BLaER1 treated with 17β-estradiol and CSF1 and Interleukin-3, amounts not matched to agents 10 nM and 100 nM (cell line): ENCODE results near the gene ASIC4.

Experiments used
- H3K27ac ChIP-seq, 11 experiments: shearing (Covaris generic); formaldehyde crosslinking; 2 replicates each; pipeline ENCODE4 v1.8.1; 2022
- H3K27me3 ChIP-seq, 11 experiments: shearing (Covaris generic); formaldehyde crosslinking; 2 replicates each; pipeline ENCODE4 v1.8.1; 2022
- H3K36me3 ChIP-seq, 11 experiments: shearing (Covaris generic); formaldehyde crosslinking; 2 replicates each; pipeline ENCODE4 v1.8.1; 2022
- H3K4me1 ChIP-seq, 10 experiments: shearing (Covaris generic); formaldehyde crosslinking; 2 replicates each; pipeline ENCODE4 v1.8.1; 2022
- H3K4me2 ChIP-seq, 11 experiments: shearing (Covaris generic); formaldehyde crosslinking; 2 replicates each; pipeline ENCODE4 v1.8.1; 2022
- H3K4me3 ChIP-seq, 10 experiments: shearing (Covaris generic); formaldehyde crosslinking; 2 replicates each; pipeline ENCODE4 v1.8.1; 2022
- H3K9ac ChIP-seq, 11 experiments: shearing (Covaris generic); formaldehyde crosslinking; 2 replicates each; pipeline ENCODE4 v1.8.1; 2022
- H3K9me3 ChIP-seq, 11 experiments: shearing (Covaris generic); formaldehyde crosslinking; replicated peaks in 1 of 11; 2 replicates each; pipeline ENCODE4 v1.8.1; 2022
- H4K20me1 ChIP-seq, 11 experiments: shearing (Covaris generic); formaldehyde crosslinking; 2 replicates each; pipeline ENCODE4 v1.8.1; 2022
- Cebpa-rat ChIP-seq, 11 experiments: shearing (Covaris generic); IDR thresholded peaks; 2 replicates each; pipeline ENCODE4 v1.8.1; 2022

The ASIC4 gene, protein sequence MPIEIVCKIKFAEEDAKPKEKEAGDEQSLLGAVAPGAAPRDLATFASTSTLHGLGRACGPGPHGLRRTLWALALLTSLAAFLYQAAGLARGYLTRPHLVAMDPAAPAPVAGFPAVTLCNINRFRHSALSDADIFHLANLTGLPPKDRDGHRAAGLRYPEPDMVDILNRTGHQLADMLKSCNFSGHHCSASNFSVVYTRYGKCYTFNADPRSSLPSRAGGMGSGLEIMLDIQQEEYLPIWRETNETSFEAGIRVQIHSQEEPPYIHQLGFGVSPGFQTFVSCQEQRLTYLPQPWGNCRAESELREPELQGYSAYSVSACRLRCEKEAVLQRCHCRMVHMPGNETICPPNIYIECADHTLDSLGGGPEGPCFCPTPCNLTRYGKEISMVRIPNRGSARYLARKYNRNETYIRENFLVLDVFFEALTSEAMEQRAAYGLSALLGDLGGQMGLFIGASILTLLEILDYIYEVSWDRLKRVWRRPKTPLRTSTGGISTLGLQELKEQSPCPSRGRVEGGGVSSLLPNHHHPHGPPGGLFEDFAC

GRCh38 chr2:219514196-219514761 lies at the start of gene ASIC4:
TSS of gene ASIC4 (plus strand) at chr2:219514482. CDS start at chr2:219514725, 243 bp downstream.
- TF ChIP-seq Cebpa-rat (IDR thresholded peaks at IDR 0.05), result no peak
- H3K27me3 ChIP-seq, result peaks cover 0 to 63% (median 20%) of the 10 kb centered on the region in 11 experiments; a peak in 13 of 22 replicates
- H3K27ac ChIP-seq, result no peak within 1 kb of the TSS
- peaks cover 0 to 70% (median 19%) of the 10 kb centered on the region in 11 experiments; a peak in 14 of 22 replicates for H4K20me1 ChIP-seq
- peak within 1 kb of the TSS in 4 of 11 experiments; percentile 15 to 59 (median 37); a peak in 7 of 22 replicates for H3K9ac ChIP-seq
- H3K4me3 ChIP-seq, result 0 out of 20 replicates have a peak within 1 kb of the TSS, but pooled peaks of 4 of the 10 experiments have one; percentile 6 to 29 (median 20)
- H3K4me1 ChIP-seq, result peaks cover 48 to 93% (median 87%) of the 10 kb centered on the region in 10 experiments
- H3K4me2 ChIP-seq, result peak within 1 kb of the TSS; percentile 75 to 96 (median 87)
- no peaks in the 10 kb centered on the region for H3K9me3 ChIP-seq
- no peaks in the 10 kb centered on the region for H3K36me3 ChIP-seq

DNA sequence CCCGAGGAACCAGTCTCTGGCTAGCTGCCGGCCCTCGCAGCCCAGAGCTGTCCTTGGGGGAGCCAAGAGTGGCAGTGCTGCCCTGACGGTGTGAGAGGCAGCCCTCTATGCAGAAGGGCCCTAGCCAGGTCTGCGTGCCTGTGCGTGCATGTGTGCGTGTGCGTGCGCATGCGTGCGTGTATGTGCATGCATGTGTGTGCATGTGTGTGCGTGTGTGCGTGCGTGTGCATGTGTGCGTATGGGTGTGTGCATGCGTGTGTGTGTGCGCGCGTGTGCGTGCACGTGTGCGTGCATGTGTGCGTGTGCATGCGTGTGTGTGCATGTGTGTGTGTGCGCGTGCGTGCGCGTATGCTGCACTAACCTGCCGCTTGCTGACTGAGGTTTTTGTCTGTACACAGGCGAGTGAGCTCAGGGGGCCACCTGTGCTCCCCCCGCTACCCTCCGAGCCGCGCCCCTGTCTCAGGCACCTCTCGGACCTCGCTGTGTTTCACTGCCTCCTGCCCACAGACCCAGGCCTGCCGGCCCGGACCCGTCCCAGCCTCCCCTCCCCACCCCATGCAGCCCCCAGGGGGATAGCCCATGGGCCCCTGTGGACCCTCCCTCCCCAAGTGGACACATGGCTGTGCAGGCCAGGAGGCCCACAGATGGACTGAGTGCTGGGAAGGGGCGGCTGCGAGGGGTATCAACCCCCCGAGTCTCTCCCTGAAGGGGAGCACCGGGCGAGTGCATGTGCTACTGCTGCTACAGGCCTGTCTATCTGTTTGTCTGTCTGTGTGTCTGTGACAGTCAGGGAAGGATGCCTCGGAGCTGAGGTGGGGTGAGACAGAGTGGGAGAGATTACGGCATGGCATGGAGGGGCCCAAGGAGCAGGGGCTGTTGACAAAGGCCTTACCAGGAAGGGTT lies 48.4 kb upstream of the ASIC4 start:
- H3K36me3 ChIP-seq, result peaks cover 0 to 7% (median 0%) of the 10 kb centered on the region in 11 experiments; a peak in 4 of 22 replicates
- peak overlapping the region in 2 of 11 experiments; percentile 47 to 49; a peak in 3 of 22 replicates for H3K4me2 ChIP-seq
- H3K9ac ChIP-seq, result no peak overlapping the region
- no peaks in the 10 kb centered on the region for H3K9me3 ChIP-seq
- H4K20me1 ChIP-seq, result no peaks in the 10 kb centered on the region
- no peak overlapping the region for H3K4me3 ChIP-seq
- H3K27me3 ChIP-seq, result no peaks in the 10 kb centered on the region
- no peak overlapping the region for H3K27ac ChIP-seq
- TF ChIP-seq Cebpa-rat (IDR thresholded peaks at IDR 0.05), result no peak
- H3K4me1 ChIP-seq, result peaks cover 9 to 48% (median 28%) of the 10 kb centered on the region in 10 experiments

DNA sequence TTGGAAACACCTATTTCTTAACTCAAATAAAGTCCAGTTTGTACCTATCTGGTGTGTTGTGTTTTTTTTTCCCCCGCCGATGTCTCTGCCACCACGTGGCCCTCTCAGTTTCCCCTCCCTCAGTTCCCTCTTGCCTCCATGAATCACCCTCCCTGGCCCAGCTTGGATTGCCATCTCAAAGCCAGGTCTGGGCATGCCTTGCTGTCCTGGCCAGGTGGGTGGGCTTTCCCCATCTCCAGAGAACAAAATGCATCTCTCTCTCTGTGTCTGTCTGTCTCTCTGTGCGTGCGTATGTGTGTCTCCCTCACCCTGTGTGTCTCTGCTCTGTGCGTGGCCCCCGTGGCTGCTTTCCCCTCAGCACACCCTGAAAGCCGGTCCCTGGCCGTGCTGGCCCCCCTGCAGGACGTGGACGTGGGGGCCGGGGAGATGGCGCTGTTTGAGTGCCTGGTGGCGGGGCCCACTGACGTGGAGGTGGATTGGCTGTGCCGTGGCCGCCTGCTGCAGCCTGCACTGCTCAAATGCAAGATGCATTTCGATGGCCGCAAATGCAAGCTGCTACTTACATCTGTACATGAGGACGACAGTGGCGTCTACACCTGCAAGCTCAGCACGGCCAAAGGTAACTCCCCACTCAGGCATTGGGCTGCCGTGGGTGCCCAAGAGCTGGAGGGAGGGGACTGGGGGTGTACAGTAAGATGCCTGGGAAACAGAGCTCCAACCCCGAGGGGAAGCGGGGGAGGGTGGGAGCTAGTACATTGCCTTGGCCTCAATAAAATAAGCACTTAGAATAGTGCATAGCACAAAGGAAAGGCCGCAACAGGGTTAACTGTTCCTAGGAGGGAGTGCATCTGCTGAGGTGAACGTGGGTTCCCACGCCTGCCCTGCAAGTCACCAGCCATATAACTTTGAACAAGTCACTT lies 47.2 kb upstream of the ASIC4 start:
- peak overlapping the region in 1 of 11 experiments; percentile 7; a peak in 1 of 22 replicates for H3K4me2 ChIP-seq
- H3K9ac ChIP-seq, result no peak overlapping the region
- no peak overlapping the region for H3K27ac ChIP-seq
- H3K9me3 ChIP-seq, result no peaks in the 10 kb centered on the region
- no peak overlapping the region for H3K4me3 ChIP-seq
- H3K4me1 ChIP-seq, result peaks cover 6 to 37% (median 17%) of the 10 kb centered on the region in 10 experiments; a peak in 17 of 20 replicates
- no peaks in the 10 kb centered on the region for H4K20me1 ChIP-seq
- TF ChIP-seq Cebpa-rat (IDR thresholded peaks at IDR 0.05), result no peak
- H3K27me3 ChIP-seq, result no peaks in the 10 kb centered on the region
- H3K36me3 ChIP-seq, result peaks cover 0 to 7% (median 0%) of the 10 kb centered on the region in 11 experiments; a peak in 4 of 22 replicates

DNA sequence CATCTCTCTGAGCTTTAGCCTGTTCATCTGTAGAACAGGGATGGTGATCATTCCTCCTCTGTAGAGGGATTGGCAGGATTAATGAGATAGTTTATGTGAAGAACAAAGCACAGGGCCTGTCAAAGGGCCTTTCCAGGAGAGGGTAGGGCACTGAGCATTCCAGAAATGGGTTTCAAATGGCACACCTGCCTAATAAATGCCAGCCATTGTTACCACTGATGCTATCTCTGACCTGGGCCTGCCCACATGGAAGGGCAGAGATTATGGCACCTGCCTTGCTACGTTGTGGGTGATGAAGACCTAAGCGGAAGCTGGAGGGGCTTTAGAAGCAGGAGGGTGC lies 46.6 kb upstream of the ASIC4 start:
- no peak overlapping the region for H3K27ac ChIP-seq
- 0 out of 22 replicates have a peak, but pooled peaks cover 0 to under 1% (median 0%) of the 10 kb centered on the region in 11 experiments for H4K20me1 ChIP-seq
- peaks cover 6 to 34% (median 16%) of the 10 kb centered on the region in 10 experiments; a peak in 17 of 20 replicates for H3K4me1 ChIP-seq
- no peaks in the 10 kb centered on the region for H3K27me3 ChIP-seq
- H3K4me2 ChIP-seq, result peak overlapping the region in 3 of 11 experiments; percentile 7 to 41 (median 26); a peak in 3 of 22 replicates
- H3K9ac ChIP-seq, result no peak overlapping the region
- no peak for TF ChIP-seq Cebpa-rat (IDR thresholded peaks at IDR 0.05)
- H3K9me3 ChIP-seq, result no peaks in the 10 kb centered on the region
- H3K36me3 ChIP-seq, result peaks cover 0 to 7% (median 0%) of the 10 kb centered on the region in 11 experiments; a peak in 4 of 22 replicates
- no peak overlapping the region for H3K4me3 ChIP-seq

DNA sequence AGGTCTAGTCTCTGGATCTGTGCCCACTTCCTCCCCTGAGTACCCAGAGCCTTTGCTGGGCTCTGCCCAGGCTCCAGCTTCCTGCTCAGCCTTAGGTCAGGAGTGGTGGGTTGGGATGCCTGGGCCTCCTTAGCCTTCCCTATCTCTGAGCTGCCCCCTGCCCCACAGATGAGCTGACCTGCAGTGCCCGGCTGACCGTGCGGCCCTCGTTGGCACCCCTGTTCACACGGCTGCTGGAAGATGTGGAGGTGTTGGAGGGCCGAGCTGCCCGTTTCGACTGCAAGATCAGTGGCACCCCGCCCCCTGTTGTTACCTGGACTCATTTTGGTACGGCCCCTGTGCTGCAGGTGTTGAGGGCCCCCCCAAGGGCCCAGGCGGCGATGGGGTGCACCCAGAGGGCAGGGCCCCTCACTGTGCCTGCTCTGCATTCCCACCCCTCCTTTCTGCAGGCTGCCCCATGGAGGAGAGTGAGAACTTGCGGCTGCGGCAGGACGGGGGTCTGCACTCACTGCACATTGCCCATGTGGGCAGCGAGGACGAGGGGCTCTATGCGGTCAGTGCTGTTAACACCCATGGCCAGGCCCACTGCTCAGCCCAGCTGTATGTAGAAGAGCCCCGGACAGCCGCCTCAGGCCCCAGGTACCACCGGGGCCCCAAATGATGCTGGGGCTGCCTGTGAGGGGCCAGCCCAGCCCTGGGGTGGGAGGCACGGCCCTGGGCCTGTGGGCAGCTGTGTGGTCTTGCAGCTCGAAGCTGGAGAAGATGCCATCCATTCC lies 45.7 kb upstream of the ASIC4 start:
- H4K20me1 ChIP-seq, result peaks cover 0 to 10% (median 0%) of the 10 kb centered on the region in 11 experiments; a peak in 1 of 22 replicates
- H3K27ac ChIP-seq, result no peak overlapping the region
- H3K4me3 ChIP-seq, result no peak overlapping the region
- peak overlapping the region in 5 of 11 experiments; percentile 5 to 41 (median 24); a peak in 5 of 22 replicates for H3K4me2 ChIP-seq
- H3K4me1 ChIP-seq, result peaks cover 6 to 31% (median 16%) of the 10 kb centered on the region in 10 experiments; a peak in 17 of 20 replicates
- no peaks in the 10 kb centered on the region for H3K9me3 ChIP-seq
- H3K27me3 ChIP-seq, result no peaks in the 10 kb centered on the region
- peaks cover 0 to 7% (median 0%) of the 10 kb centered on the region in 11 experiments; a peak in 4 of 22 replicates for H3K36me3 ChIP-seq
- H3K9ac ChIP-seq, result no peak overlapping the region
- no peak for TF ChIP-seq Cebpa-rat (IDR thresholded peaks at IDR 0.05)

GRCh38 chr2:219469186-219469724 lies 45.0 kb upstream of the ASIC4 start:
- Histone ChIP-seq H3K4me3 (no peak overlapping the region), H4K20me1 (peaks cover 0 to 11% (median 0%) of the 10 kb centered on the region in 11 experiments; a peak in 1 of 22 replicates), H3K4me1 (peaks cover 6 to 25% (median 15%) of the 10 kb centered on the region in 10 experiments; a peak in 17 of 20 replicates), H3K27me3 (no peaks in the 10 kb centered on the region), H3K9ac (no peak overlapping the region), H3K36me3 (peaks cover 0 to 7% (median 0%) of the 10 kb centered on the region in 11 experiments; a peak in 4 of 22 replicates), H3K9me3 (no peaks in the 10 kb centered on the region), H3K27ac (no peak overlapping the region), H3K4me2 (0 out of 22 replicates have a peak overlapping the region, but pooled peaks of 2 of the 11 experiments have one; percentile 3 to 7)
- no peak for TF ChIP-seq Cebpa-rat (IDR thresholded peaks at IDR 0.05)
